Mesodermal cell (in vitro differentiated cells): ENCODE data around the gene IL10.

ENCODE experiments used
- H3K27ac ChIP-seq: 2 replicates; pipeline ENCODE4 v1.7.0; 2013; ENCODE audit warnings: mild to moderate bottlenecking, low read depth, low read length, moderate library complexity; ENCODE audit not compliant: severe bottlenecking
- H3K36me3 ChIP-seq: 2 replicates; pipeline ENCODE4 v1.7.1; 2013; ENCODE audit warnings: mild to moderate bottlenecking, low read length, moderate library complexity; ENCODE audit not compliant: control insufficient read depth, insufficient read depth
- H3K4me1 ChIP-seq: one replicate; pipeline ENCODE4 v1.7.1; 2013; ENCODE audit warnings: mild to moderate bottlenecking, low read length; ENCODE audit not compliant: insufficient read depth, control insufficient read depth, poor library complexity, severe bottlenecking
- H3K4me3 ChIP-seq: 2 replicates; pipeline ENCODE4 v1.7.0; 2013; ENCODE audit warnings: low read length, control low read depth, mild to moderate bottlenecking; ENCODE audit not compliant: insufficient read depth, poor library complexity, severe bottlenecking; ENCODE audit errors: extremely low read depth
- H3K9me3 ChIP-seq: 2 replicates; pipeline ENCODE4 v1.7.1; 2013; ENCODE audit warnings: mild to moderate bottlenecking, low read length, moderate library complexity; ENCODE audit not compliant: control insufficient read depth
- WGBS, 2 experiments: methylation state at CpG; one replicate each; pipeline ENCODE4 v1.1.5; 2013; ENCODE audit warnings: missing lambda C conversion rate in 2 of 2; ENCODE audit not compliant: insufficient coverage in 2 of 2; 5-methylcytosine and 5-hydroxymethylcytosine counted together

Gene IL10

DNA sequence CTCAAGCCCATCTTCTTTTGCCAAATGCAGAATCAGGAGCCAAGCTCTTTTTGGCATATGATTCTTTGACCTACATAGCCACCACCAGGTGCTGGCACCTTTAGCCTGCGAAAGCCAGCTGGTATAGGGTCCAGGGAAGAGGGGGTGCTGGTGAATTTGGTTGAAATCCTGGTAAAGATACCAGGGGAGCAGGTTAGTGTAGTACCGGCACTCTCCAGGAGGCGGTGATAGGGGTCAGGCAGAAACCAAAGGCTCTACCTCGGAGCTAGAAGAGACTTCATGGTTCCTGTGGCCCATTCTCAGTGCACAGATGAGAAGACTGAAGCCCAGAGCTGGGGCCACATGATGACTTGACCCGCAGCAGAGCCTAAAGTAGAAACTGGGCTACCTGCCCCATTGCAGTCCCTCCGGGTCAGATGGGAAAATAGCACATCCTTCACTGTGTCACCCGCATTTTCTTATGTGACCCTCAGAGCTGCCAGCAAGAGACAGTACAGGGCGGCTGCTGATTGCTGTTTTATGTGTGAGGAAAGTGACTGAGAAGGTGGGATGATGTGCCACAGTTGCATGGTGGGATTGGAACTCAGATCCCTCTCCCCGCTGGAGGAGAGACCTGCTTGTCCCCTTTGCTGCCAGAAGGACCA lies 37.7 kb downstream of the IL10 start:
- H3K36me3 ChIP-seq, result peaks cover 75% of the 10 kb centered on the region
- H3K4me1 ChIP-seq, result peaks cover 7% of the 10 kb centered on the region
- H3K9me3 ChIP-seq, result no peaks in the 10 kb centered on the region
- 71 to 77% methylated on average over 8 to 9 of the region's 9 CpGs for WGBS, 2 experiments
- no peak overlapping the region for H3K27ac ChIP-seq
- H3K4me3 ChIP-seq, result no peak overlapping the region

- peaks cover 85% of the 10 kb centered on the region for H3K36me3 ChIP-seq
- no peak overlapping the region for H3K4me3 ChIP-seq
- H3K9me3 ChIP-seq, result no peaks in the 10 kb centered on the region
- H3K27ac ChIP-seq, result no peak overlapping the region
- WGBS, 2 experiments, result 93 to 100% methylated on average over 1 to 4 of the region's 11 CpGs
- peaks cover 3% of the 10 kb centered on the region for H3K4me1 ChIP-seq
These were observed 39.3 kb downstream of the IL10 start for GRCh38 chr1:206732992-206733391.

- H3K27ac ChIP-seq, result no peak overlapping the region
- peaks cover 86% of the 10 kb centered on the region for H3K36me3 ChIP-seq
- 93 to 98% methylated on average over 7 to 10 of the region's 11 CpGs for WGBS, 2 experiments
- peaks cover 3% of the 10 kb centered on the region for H3K4me1 ChIP-seq
- H3K4me3 ChIP-seq, result no peak overlapping the region
- no peaks in the 10 kb centered on the region for H3K9me3 ChIP-seq
These were observed 39.8 kb downstream of the IL10 start for GRCh38 chr1:206732508-206732907.

- peaks cover 3% of the 10 kb centered on the region for H3K4me1 ChIP-seq
- 84 to 100% methylated on average over 2 to 3 of the region's 3 CpGs for WGBS, 2 experiments
- no peak overlapping the region for H3K4me3 ChIP-seq
- H3K9me3 ChIP-seq, result no peaks in the 10 kb centered on the region
- peaks cover 66% of the 10 kb centered on the region for H3K36me3 ChIP-seq
- H3K27ac ChIP-seq, result no peak overlapping the region
These were observed 42.8 kb downstream of the IL10 start for GRCh38 chr1:206729507-206729906.

- Histone ChIP-seq H3K4me1 (peaks cover 5% of the 10 kb centered on the region), H3K36me3 (peaks cover 61% of the 10 kb centered on the region), H3K27ac (no peak overlapping the region), H3K9me3 (no peaks in the 10 kb centered on the region), H3K4me3 (no peak overlapping the region)
- WGBS, 2 experiments, result 67 to 72% methylated on average over 3 to 4 of the region's 6 CpGs
These were observed 43.2 kb downstream of the IL10 start for GRCh38 chr1:206729050-206729449.

- 93 to 95% methylated on average over 2 to 5 of the region's 9 CpGs for WGBS, 2 experiments
- no peaks in the 10 kb centered on the region for H3K9me3 ChIP-seq
- no peak overlapping the region for H3K4me3 ChIP-seq
- H3K4me1 ChIP-seq, result peaks cover 9% of the 10 kb centered on the region
- H3K27ac ChIP-seq, result no peak overlapping the region
- peaks cover 57% of the 10 kb centered on the region for H3K36me3 ChIP-seq
These were observed 43.7 kb downstream of the IL10 start for GRCh38 chr1:206728697-206728987.

- peaks cover 55% of the 10 kb centered on the region for H3K36me3 ChIP-seq
- 97 to 98% methylated on average over 7 to 8 of the region's 8 CpGs for WGBS, 2 experiments
These were observed 44.2 kb downstream of the IL10 start for GRCh38 chr1:206727981-206728696.

DNA sequence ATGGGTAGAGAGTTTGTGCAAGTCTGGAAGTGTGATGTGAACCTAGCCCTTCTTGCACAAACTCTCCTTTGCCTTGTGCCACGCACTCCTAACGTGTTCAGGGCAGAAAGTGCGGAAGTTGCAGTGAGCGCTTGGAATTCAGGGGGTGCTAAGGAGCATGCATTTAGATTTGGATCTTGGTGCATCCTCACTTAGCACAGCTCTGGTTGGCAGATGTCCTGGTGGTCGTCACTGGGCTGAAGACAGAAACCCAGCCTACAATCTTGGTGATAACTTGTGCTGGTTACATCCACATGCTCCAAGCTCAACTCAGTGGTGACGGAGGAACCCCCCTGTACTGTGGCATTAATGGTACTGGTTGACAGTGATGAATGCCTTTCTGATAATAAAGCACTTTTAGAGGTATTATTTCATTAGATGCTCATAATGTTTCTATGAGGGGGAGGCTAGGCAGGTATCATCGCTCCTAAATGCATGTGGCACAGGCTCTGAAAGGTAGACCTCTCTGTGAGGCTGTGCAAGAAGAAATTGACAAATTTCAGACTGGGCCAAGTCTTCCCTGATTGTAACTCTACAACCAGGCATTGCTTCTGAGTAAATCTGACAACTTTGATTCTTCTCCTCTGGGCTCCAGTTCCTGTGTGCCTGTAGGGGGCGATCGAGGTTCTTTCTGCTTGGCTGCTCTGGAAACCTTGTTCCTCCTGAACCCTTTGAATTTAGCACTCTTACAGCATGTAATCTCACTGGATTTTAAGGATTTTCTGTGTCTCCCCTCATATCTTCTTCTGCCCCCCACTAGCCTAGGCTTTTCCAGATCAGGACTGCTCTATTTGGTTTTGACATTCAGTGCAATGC lies 47.0 kb downstream of the IL10 start:
- Histone ChIP-seq H3K9me3 (no peaks in the 10 kb centered on the region), H3K4me3 (no peak overlapping the region), H3K36me3 (peaks cover 27% of the 10 kb centered on the region), H3K4me1 (peaks cover 21% of the 10 kb centered on the region), H3K27ac (no peak overlapping the region)
- WGBS, 2 experiments, result 65 to 70% methylated on average over 7 of the region's 9 CpGs

More at GRCh38 chr1:206727981-206728696, 44.2 kb downstream of the IL10 start:
- H3K9me3 ChIP-seq, result no peaks in the 10 kb centered on the region
- no peak overlapping the region for H3K27ac ChIP-seq
- peaks cover 14% of the 10 kb centered on the region for H3K4me1 ChIP-seq
- no peak overlapping the region for H3K4me3 ChIP-seq

DNA sequence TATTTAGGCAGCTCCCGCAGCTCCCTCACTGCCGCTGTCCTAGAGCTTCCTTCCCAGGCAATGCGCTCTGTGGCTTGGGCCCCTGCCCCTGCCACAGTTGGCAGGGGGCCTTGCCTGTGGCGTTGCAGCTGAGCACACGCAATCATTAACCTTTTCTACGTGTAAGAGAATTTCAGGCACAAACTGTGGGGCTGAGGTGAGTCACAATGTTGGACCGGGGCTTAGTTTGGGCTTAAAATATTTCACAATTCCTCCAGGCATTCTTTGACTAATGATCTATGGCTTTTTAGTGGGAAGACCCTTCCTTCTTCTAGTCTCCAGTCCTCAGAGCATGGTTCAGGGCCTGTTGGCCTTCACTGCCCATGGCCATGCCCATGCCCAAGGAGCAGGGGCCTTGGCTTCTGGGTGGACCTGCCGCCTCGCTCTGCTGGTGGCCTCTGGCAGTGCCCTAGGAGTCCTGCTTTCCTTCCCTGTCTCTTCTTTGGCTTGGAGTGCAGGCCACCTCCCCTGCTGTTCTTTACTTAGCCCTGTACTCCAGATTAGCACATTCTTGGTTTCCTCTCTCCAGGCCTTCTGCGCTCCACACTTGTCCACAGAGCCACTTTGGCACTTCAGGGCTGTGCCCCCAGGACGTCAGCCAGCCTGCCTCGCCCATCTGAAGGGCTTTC lies 48.4 kb downstream of the IL10 start:
- 68 to 84% methylated on average over 8 to 9 of the region's 12 CpGs for WGBS, 2 experiments
- H3K4me3 ChIP-seq, result no peak overlapping the region
- peaks cover 21% of the 10 kb centered on the region for H3K4me1 ChIP-seq

GRCh38 chr1:206723462-206723804 lies 48.9 kb downstream of the IL10 start:
- WGBS, 2 experiments, result 73 to 78% methylated on average over 3 to 4 of the region's 4 CpGs
- peaks cover 12% of the 10 kb centered on the region for H3K36me3 ChIP-seq
- H3K4me1 ChIP-seq, result peaks cover 21% of the 10 kb centered on the region
- H3K27ac ChIP-seq, result peak overlapping the region; percentile 45
- H3K4me3 ChIP-seq, result no peak overlapping the region
- no peaks in the 10 kb centered on the region for H3K9me3 ChIP-seq

More for the DNA sequence above, 48.4 kb downstream of the IL10 start:
- H3K9me3 ChIP-seq, result no peaks in the 10 kb centered on the region
- peak overlapping the region; percentile 45 for H3K27ac ChIP-seq
- peaks cover 17% of the 10 kb centered on the region for H3K36me3 ChIP-seq
